HCEC 1CT (cell line): Measurements from ENCODE around the gene PTPRB.
A peak's percentile ranks its signal among the peaks of the same experiment; 100 is the strongest.

ENCODE experiments used
- DNase-seq: peaks from one replicate; pipeline ENCODE4 v3.0.0-alpha.2; 2017

The PTPRB gene

GRCh38 chr12:70637303-70638085, at the start of gene PTPRB:
TSS of gene PTPRB (minus strand) at chr12:70637429. CDS start at chr12:70637395, 34 bp downstream.
- DNase-seq: no peak

- no peak for DNase-seq
Observed at GRCh38 chr12:70686907-70687306, 49.7 kb upstream of the PTPRB start.

- DNase-seq: no peak
Observed at GRCh38 chr12:70686299-70686698, 49.1 kb upstream of the PTPRB start.

- no peak for DNase-seq
Observed at GRCh38 chr12:70683976-70684375, 46.7 kb upstream of the PTPRB start.

GRCh38 chr12:70671698-70672097, 34.5 kb upstream of the PTPRB start:
- DNase-seq: no peak

- no peak for DNase-seq
Observed at GRCh38 chr12:70670948-70671347, 33.7 kb upstream of the PTPRB start.

GRCh38 chr12:70667253-70667652, 30.0 kb upstream of the PTPRB start:
- no peak for DNase-seq

- DNase-seq: no peak
Observed at GRCh38 chr12:70666364-70666763, 29.1 kb upstream of the PTPRB start.

GRCh38 chr12:70664465-70664881, 27.2 kb upstream of the PTPRB start:
- no peak for DNase-seq

GRCh38 chr12:70663838-70664237, 26.6 kb upstream of the PTPRB start:
- no peak for DNase-seq

- peak; percentile 78 for DNase-seq
Observed at GRCh38 chr12:70661466-70662161, 24.4 kb upstream of the PTPRB start.

- peak; percentile 89 for DNase-seq
Observed at GRCh38 chr12:70660620-70661219, 23.5 kb upstream of the PTPRB start.

- no peak for DNase-seq
Observed at GRCh38 chr12:70660002-70660604, 22.9 kb upstream of the PTPRB start.

GRCh38 chr12:70659077-70659606, 21.9 kb upstream of the PTPRB start:
- DNase-seq: no peak

GRCh38 chr12:70657616-70658286, 20.5 kb upstream of the PTPRB start:
- DNase-seq: no peak

GRCh38 chr12:70652451-70652850, 15.2 kb upstream of the PTPRB start:
- DNase-seq: peak; percentile 9

- peak; percentile 88 for DNase-seq
Observed at GRCh38 chr12:70648831-70649230, 11.6 kb upstream of the PTPRB start.

GRCh38 chr12:70648191-70648590, 11.0 kb upstream of the PTPRB start:
- DNase-seq: peak; percentile 53

GRCh38 chr12:70646850-70647249, 9.6 kb upstream of the PTPRB start:
- DNase-seq: peak; percentile 87

GRCh38 chr12:70645494-70646317, 8.5 kb upstream of the PTPRB start:
- peak; percentile 93 for DNase-seq

GRCh38 chr12:70644861-70645260, 7.6 kb upstream of the PTPRB start:
- no peak for DNase-seq

- no peak for DNase-seq
Observed at GRCh38 chr12:70643939-70644338, 6.7 kb upstream of the PTPRB start.
